Urothelium cell line (cell line): Measurements from ENCODE around the gene OCA2.

Experiments
- DNase-seq: peaks from one replicate; pipeline ENCODE4 v3.0.0; 2011; ENCODE audit warnings: low spot score, mixed read lengths
- FAIRE-seq: peaks from 2 replicates; lab custom pipeline; 2011; peaks lifted over from hg19 to GRCh38; lab: Jason Lieb, UNC

The OCA2 gene

GRCh38 chr15:28105793-28106192, 6.7 kb upstream of the OCA2 start:
- DNase-seq (no peak), FAIRE-seq (no peak)

DNA sequence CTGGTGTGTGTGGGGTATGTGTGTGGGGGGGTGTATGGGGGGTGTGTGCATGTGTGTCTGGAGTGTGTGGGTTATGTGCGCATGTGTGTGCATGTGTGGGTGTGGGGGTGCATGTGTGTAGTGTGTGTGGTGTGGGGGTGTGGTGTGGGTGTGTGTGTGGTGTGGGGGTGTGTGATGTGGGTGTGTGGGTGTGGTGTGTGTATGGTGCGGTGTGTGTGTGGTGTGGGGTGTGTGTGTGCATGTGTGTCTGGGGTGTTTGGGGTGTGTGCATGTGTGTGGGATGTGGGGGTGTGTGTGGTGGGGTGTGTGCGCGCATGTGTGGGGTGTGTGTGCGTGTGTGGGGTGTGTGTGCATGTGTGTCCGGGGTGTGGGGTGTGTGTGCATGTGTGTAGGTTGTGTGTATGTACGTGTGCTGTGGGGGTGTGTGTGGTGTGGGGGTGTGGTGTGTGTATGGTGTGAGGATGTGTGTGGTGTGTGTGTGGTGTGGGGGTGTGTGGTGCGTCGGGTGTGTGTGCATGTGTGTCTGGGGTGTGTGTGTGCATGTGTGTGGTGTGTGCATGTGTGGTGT, 6.2 kb upstream of the OCA2 start:
- no peak for DNase-seq
- peak; percentile 99 for FAIRE-seq

GRCh38 chr15:28104326-28104725, 5.2 kb upstream of the OCA2 start:
- FAIRE-seq = no peak

DNA sequence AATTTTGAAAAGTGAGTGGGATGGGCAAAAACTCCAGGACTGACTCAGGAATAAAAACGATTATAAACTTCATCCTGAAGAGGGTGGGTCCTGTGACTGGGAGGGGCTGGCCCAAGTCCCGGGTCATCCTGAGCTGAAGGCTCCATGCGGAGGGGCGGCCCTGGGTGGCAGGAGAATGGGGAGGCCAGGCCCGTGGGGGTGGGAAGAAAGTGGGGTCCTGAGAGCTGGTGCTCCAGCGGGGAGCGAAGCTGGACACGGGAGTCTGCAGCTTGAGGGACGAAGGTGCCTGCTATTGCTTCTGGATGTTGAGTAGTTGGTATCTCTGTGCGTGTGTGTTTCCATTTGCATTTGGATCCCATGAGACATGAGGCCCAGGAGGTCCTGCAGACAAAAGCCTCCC, 4.7 kb upstream of the OCA2 start:
- FAIRE-seq = no peak

More at GRCh38 chr15:28104326-28104725, 5.2 kb upstream of the OCA2 start:
- DNase-seq = no peak

DNA sequence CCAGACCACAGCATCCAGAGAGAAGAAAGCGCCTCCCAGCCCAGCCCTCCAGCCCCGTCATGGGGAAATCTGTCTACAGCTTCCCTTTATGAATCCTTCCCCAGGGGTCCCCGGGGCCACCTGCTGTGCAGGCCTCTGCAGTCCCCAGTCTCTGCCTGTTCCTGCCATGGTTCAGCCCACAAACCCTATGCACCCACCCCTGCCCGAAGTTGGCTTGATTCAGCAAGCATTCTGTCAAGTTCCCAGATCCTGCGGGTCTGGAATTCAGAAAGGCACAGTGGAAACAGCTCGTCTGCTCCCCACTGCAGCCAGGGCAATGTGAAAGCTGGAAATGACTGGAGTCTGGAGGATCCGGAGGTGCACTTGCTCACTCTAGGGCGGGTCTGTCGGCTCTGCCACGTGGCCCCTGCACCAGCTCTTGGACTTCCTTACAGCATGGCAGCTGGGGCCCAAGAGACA, 2.9 kb upstream of the OCA2 start:
- FAIRE-seq = no peak

More for the DNA sequence above, 4.7 kb upstream of the OCA2 start:
- DNase-seq = no peak

GRCh38 chr15:28101201-28101600, 2.1 kb upstream of the OCA2 start:
- no peak for DNase-seq
- FAIRE-seq = no peak

More for the DNA sequence above, 2.9 kb upstream of the OCA2 start:
- DNase-seq = no peak

GRCh38 chr15:28100516-28101195, 1.5 kb upstream of the OCA2 start:
- DNase-seq = no peak
- FAIRE-seq = no peak

GRCh38 chr15:28099555-28100140, 533 bp upstream of the OCA2 start:
- DNase-seq = no peak
- FAIRE-seq = peak; percentile 93

GRCh38 chr15:28098360-28098765, 752 bp downstream of the OCA2 start:
- no peak for FAIRE-seq
- DNase-seq = no peak

- DNase-seq (no peak), FAIRE-seq (no peak)
Measured at GRCh38 chr15:28097656-28098359, 1.3 kb downstream of the OCA2 start.

GRCh38 chr15:28096670-28097431, 2.3 kb downstream of the OCA2 start:
- FAIRE-seq (no peak), DNase-seq (no peak)

DNA sequence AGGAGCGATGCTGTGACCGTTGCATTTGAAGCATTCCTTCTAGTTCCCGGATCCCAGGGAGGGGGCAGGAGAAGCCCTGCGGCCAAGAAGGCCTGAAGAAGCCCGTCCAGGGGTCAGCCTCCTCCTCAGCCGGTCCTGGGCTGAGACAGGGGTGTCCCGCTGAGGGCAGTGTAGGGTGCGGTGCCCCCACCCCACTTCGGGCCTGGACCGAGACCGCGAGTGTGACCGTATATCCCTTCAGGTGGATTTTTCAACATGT, 2.8 kb downstream of the OCA2 start:
- FAIRE-seq = no peak
- DNase-seq = no peak

DNA sequence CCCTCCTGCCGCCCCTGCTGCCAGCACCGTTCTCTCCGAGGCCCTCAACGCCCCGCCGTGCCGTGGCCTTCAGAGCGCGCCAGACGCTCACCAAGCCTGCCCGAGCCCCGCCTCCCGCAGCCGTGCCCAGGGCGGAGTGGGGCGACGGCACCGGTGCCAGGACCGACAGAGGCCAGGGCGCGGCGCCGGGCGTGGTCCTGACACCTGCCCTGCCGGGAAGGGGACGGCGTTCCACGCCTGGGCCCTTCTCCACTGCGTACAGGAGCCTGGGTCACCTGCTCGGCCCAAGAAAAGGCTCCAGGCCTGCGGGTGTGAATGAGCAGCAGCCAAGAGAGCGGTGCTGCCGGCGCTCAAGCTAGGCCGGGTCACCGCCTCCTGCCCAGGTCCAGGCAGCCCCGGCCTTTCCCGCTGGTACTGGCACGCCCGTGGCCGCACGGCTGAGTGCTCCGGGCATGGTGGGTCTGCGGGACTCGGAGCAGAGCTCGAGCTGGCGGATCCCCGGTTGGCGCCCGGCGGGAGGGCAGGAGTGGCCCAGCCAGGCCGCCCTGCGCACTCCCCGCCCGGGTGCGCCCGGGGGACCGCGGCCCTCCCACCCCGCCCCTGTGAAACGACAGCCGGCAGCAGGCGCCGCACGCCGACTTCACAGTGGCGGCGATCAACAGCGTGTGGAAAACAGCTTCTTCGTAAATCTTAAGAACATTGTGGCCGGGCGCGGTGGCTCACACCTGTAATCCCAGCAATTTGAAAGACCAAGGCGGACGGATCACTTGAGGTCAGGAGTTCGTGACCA, 4.2 kb downstream of the OCA2 start:
- FAIRE-seq (no peak), DNase-seq (no peak)

DNA sequence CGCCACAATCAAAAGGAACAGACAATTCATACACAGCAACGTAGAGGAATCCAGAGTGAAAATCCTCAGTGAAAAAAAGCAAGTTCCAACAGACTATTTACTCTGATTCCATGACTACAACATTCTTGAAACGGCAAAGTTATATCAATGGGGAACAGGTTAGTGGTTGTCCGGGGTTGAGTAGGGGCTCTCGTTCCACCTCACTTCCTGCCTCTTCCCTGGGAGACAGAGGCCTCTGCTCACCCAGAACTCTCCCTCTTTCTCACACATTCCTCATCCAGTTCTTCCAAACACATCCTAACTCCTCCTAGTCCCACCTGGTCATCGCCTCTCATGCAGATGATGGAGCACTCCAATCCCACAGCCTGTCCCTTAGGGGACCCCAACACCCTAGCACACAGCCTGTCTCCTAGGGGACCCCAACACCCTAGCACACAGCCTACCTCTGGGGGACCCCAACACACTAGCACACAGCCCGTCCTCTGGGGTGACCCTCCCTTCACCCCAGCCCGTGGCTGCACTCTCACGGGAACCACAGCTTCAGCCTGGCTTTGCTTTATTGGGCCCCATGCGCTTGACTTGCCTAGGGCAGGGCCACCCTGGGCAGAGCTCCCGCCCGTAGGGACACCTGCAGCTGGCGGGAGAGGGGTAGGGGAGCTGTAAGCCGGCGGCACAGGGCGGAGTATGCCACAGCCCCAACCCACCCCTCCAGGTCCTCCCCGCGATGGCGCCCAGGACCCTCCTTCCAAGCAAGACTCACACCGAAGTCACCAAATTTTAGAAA, 5.2 kb downstream of the OCA2 start:
- DNase-seq = no peak
- no peak for FAIRE-seq

DNA sequence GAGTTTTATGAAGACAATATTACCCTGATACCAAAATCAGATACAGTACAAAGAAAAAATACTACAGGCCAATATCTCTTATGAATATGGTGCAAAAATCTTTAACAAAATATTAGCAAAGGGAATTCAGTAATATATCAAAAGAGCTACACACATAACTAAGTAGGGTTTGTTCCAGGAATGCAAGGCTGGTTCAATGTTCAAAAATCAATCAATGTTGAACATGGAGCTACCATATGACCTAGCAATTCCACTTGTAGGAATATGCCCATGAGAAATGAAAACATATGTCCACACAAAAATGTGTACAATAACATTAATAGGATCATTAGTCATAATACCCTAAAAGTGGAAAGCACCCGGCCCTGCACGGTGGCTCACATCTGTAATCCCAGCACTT, 7.8 kb downstream of the OCA2 start:
- FAIRE-seq (no peak), DNase-seq (no peak)

GRCh38 chr15:28086175-28086703, 12.9 kb downstream of the OCA2 start:
- peak; percentile 40 for DNase-seq
- FAIRE-seq = peak; percentile 65

DNA sequence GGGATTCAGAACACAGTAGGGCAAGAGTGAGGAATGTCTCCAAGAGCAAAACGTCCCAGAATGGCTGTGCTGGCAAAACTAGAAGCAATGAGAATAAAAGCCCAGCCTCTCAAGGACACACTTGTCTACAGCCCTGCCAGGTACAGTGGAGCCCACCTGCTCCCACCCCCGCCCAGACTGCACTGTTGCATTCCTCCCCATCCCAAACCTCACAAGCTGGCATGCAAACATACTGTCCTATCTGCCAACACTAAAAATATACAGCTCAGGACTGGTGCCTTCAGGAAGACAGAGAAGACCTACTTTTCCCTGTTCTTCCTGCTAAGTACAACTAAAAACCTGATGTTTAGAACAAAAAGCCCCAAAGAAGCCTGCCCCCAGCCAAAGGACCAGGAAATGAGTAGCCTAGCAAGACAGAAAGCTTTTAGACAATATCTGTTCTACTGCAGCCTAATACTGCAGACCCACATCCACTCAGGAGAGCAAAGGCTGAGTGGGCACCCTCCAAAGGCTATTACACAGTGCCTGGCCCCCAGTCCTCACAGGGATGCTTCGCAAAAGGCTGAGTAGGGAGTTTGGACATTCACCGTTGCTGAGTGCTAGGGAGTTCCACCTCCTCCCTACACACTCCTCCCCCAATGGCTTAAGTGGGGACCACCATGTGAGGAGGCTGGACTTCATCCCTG, 13.5 kb downstream of the OCA2 start:
- FAIRE-seq (no peak), DNase-seq (no peak)

GRCh38 chr15:28084547-28084946, 14.6 kb downstream of the OCA2 start:
- FAIRE-seq (no peak), DNase-seq (no peak)
